GM18502 (cell line): ENCODE data around the gene EPHX1.

Experiments used
- ATAC-seq: cut with Tn5 transposase; IDR thresholded peaks from one replicate; pipeline ENCODE4 v1.9.1; 2021; ENCODE audit warnings: mild to moderate bottlenecking; ENCODE audit not compliant: unreplicated experiment, poor library complexity

EPHX1 gene

DNA sequence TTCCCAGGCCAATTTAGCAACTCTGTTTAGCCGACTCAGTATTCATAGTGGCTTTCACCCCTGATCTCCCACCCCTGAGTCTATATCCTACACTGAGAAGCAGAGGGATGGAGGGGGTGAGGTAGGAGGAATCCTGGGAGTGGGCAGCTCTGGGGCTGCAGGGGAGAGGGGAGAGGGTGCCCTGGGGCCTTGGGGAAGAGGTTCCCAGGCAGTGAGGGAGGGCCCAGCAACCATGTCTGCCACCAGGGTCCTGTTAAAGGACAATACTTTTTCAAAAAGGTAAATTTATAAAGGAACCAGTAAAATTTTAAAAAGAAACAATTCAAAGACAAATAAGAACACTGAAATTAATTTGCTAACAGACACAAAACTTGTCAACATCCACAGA, 30.3 kb downstream of the EPHX1 start:
- no peak for ATAC-seq

DNA sequence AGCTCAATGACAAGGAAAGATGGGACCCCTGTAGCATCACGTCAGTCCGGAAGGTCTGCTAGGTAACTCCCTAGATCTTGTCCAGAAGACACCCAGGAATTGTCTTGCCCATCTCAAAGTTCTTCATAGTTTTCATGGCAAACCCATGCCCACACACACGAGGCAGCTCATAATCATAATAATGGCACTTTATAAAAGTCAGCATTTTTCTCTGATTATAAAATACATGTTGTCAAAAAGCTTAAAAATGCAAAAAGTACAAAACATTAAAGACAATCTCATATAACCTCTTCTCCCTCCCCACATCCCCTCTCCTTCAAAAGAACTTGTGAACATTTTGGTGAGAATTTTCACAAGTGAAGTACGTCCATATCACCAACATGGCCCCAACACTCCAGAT, 30.8 kb downstream of the EPHX1 start:
- no peak for ATAC-seq

DNA sequence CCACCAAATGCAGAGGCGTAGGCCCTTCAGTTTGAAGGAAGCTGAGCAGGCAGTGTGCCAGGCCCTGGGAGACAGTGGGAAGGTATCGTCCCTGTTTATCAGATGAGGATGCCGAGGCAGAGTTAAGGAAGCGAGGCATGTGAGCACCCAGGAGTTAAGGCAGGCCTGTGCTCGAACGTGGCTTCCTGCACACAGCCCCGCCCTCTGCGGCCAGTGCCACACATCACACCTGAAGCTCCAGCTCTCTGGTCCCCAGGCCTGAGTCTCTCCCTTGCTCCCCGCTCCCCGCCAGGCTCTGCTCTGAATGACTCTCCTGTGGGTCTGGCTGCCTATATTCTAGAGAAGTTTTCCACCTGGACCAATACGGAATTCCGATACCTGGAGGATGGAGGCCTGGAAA, 32.1 kb downstream of the EPHX1 start:
- ATAC-seq: no peak

DNA sequence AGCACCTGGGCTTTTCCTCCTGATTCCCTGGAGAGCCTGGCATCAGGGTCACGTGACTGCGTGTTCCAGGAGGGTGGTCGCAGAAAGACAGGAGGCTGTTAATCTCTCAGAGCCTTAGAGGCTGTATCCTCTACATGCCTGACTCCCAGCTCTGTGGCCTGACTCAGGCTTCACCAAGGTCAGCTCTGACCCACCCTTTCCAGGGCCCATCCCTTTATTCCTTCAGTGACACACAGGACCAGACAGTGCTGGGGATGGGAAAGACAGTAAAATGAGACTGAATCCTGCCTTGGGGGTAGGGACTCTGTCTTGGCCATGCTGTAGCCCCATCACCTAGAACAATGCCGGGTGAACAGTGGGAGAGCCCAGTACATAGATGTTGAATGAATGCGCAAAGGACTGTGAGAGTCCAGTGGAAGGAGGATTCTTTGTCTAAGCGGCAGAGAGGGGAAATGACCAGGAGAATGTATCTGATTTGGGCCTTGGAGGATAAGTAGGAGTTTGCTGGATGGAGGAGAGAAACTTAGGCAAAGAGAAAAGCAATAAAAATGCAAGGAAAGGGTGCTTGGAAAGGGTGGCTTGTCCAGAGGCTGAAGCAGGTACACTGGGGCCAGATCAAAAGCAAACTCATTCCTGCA, 33.0 kb downstream of the EPHX1 start:
- ATAC-seq: no peak

DNA sequence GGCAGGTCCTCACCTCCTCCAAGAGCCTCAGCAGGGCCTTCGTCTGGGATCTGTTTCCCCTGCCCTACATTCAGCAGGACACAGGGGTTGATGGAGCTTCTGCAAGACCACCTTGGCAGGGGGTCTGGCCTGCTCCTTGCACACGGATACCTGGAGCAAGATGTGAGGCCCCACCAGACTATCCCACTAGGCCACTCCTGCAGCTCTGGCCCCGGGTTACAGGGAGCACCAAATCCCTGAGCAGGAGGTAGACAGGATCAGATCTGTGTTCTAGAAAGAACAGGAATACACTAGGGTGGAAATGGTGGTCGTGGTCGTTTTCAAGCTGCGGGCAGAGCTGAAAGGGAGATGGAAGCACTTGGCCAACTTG, 33.5 kb downstream of the EPHX1 start:
- ATAC-seq: no peak

DNA sequence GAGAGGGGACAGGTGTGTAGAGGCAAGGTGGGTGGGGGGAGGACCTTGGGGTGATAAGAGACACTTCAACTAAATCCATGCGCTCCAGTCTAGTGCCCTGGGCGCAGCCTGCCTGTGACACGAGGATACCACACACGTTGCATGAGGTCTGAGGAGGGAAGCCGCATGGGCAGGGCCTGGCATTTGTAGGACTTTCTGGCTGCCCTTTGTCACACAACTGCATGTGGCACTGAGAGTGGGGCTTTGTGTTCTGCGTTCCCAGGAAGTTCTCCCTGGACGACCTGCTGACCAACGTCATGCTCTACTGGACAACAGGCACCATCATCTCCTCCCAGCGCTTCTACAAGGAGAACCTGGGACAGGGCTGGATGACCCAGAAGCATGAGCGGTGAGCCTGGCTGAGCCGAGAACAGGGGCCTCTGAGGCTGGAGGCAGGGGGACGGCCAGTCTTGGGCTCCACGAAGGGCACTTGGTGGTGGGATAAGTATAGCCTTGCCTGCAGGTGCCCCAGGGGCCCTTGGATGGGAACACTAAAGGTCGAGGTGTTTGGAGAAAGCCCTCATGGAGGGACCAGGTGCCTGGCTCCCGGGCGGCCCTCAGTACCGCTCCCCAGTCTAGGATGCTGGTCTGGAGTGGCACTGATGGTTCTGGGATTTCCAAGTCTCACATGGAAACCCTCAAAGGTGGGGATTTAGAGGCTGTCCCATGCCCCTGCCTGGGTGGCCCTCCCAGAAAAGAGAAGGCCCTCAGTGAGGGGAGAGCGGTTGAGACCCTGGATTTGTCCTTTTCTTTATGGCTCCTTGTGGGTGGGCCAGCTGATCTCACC, 34.5 kb downstream of the EPHX1 start:
- ATAC-seq: no peak

DNA sequence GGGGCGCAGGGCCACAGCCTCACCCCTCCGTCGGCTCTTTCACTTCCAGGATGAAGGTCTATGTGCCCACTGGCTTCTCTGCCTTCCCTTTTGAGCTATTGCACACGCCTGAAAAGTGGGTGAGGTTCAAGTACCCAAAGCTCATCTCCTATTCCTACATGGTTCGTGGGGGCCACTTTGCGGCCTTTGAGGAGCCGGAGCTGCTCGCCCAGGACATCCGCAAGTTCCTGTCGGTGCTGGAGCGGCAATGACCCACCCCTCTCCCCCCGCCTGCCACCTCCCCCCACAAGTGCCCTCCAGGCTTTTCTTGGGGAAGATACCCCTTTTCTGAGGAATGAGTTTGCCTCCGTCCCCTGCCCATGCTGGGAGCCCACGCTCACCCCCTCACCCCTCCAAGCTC, 35.2 kb downstream of the EPHX1 start:
- ATAC-seq: no peak

DNA sequence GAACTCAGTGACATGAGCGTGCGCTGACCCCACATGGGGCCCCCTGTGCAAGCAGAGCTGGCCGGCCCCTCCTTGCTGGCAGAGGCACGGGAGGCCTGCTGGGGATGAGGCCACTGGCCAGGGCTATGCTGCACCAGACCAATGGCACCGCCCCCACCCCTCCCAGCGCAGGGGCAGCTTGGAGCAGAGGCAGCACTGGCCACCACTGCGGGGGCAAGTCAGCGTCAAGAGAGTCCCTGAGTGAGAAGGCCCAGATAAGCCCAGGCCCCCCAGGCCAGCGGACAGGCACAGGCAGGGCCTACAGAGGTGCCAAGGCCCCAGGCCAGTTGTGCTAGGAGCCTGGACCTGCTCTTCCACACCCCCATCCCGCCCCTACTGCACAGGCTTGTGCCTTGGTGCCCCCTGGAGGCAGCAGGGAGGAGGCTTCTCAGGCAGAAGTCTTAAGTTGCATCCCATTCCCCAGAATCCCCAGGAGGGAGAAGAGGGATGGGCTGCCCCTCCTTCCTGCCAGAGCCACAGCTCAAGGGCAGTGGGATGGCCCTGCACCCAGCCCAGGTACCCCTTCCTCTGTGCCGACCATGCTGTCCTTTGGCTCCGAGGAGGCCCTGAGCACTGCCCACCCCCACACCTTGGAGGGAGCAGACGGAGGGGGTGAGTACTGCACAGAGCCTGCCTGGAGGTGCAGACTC, 35.8 kb downstream of the EPHX1 start:
- ATAC-seq: no peak

DNA sequence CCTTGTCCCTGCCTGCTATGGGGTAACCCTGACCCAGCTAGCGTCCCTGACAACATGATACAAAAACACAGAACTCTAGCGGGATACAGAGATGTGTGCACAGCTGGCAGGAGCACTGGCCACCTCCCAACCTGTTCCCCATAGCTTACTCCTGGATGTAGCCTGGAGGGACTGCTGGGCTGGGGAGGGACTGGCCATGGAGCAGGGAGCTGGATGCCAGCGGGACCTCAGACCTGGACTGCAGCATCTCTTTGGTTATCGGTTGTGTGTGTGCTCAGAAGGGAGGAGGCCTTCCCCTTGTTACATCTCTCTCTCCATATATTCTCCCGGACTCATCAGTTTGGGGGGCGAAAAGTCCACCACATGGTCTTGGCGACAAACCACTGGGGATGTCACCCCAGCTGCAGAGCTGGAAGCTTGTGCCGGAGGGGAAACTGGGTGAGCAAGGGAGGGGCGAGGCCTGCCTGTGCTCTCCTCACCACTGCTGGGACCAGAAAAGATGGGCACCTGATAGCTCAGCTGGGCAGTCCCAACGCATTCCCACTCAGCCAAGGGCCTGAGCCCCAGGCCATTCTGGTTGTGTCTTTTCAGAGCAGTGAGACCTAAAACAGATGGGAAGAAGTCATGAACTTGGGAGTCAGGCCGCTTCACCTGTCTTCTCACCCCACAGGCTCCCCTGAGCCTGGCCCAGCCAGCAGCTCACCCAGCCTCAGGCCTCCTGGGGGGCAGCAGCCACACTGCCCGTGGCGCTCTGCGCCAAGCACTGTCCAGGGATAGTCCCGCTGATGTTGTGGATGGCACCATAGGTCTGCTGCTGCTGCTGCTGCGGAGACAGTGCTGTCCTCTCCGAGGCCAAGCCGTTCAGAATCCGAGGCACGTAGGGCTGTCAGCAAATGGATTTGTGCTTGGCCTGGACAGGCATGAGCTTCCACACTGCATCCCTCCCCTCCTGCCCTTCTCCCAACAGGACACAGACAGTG, 36.7 kb downstream of the EPHX1 start:
- no peak for ATAC-seq

DNA sequence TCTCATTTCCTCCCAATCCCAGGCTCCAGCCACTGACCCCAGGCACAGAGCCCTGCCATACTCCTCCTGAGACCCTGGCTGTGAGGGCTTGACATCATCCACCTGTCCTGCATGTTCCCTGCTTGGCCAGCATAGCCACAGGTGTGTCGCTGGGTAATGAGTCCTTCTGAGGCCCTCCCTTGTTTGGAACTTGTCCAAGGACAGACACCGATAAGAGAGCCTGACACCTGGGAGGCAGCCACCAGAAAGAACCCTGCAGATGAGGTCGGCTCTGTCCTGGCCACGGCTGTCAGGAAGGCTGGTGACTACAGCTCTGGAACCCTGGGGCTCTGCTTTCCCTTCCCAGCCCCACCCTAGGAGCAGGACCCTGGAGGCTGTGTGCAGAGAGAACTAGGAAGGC, 37.7 kb downstream of the EPHX1 start:
- ATAC-seq: no peak

DNA sequence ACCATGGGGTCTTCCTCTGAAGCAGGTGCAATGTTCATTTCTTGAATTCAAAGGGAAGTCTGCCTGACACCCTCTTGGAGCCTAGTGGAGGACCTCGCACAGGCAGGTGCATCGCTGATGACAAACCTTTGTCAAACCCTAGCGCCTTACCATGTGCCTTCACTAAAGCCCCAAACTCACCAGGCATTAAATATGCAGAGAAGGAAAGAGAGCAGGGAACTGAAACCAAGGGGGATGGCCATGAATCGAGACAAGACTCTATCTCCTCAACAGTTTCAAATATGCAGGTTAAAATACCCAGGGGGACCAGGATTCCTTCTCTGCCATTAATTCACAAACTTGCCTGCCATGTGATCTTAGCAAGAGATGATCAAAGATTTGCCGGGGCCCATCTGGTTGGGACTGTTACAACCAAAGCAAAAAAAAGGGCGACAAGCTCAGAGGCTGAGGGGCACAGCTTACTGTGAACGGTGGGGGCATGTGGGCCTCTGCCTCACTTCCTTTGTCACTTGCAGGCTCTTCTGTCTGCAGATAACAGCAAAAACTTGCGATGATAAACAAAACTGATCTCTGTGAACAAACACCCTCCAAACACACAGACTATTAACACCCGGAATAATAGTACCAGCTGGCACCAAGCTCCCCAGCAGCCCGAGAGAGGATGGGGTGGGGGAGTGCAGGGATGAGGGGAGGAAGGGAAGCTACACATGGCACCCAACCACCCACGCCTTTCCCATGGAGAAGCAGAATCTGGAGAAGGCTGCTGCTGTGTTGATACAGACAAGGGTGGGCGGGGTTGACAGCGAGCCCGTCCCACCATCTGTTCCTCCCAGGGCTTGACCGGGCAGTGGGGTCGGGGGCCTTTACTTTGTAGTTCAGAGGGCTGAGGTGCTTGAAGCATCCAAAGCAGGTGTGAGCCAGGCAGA, 38.4 kb downstream of the EPHX1 start:
- ATAC-seq: peak; percentile 67

DNA sequence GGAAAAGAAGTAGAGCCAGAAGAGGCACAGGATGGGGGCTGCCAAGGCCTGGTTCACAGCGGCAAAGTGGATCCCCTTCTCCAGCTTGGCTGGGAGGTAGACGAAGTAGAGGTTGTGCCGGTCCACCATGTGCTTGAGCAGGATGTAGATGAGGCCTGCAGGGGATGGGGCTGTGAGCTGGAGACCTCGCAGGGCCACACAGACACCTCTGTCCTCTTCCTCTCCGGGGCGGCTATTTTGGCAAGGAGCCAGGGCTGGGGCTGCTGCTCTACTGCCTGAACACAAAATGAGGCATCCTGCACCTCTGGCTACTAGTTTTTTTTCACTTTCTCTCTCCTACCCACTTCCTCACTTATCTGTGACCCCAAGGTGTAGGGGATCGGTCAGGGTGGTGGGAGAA, 40.0 kb downstream of the EPHX1 start:
- no peak for ATAC-seq

DNA sequence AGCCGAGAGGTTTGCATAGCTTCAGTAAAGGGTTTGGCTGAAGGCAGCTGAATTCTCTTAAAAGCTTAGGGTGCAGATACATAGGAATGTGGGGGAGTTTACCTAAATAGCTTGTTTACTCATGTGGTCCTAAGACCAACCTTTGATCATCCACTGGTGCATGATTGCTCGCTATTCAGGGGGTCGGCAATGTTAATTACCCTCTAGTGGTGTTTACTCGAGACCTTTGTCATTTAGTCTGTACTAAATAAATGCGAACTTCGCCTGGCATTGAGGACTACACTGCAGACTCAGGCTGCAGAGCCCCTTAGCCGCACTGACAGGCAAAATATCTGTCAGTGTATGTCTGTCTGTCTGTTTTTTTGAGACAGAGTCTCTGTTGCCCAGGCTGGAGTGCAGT, 40.4 kb downstream of the EPHX1 start:
- ATAC-seq: no peak

DNA sequence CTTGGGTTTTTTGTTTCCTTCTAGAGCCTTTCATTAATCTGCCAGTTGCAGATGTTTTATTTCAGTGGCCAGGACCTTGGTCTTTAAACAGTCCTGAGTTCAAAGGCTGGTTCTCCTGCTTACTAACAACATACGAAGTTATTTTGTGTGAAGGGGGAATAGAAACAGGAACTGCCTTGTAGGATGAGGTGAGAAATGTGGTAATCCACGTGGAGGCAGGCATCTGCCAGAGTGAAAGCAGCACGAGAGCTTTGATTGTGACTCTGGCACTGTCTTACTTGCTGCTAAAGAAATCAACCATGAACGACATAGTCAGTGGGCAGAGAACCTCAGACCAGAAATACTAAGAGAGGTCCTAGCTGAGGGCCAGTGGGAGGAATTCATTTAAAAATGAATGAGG, 41.9 kb downstream of the EPHX1 start:
- ATAC-seq: peak; percentile 58

DNA sequence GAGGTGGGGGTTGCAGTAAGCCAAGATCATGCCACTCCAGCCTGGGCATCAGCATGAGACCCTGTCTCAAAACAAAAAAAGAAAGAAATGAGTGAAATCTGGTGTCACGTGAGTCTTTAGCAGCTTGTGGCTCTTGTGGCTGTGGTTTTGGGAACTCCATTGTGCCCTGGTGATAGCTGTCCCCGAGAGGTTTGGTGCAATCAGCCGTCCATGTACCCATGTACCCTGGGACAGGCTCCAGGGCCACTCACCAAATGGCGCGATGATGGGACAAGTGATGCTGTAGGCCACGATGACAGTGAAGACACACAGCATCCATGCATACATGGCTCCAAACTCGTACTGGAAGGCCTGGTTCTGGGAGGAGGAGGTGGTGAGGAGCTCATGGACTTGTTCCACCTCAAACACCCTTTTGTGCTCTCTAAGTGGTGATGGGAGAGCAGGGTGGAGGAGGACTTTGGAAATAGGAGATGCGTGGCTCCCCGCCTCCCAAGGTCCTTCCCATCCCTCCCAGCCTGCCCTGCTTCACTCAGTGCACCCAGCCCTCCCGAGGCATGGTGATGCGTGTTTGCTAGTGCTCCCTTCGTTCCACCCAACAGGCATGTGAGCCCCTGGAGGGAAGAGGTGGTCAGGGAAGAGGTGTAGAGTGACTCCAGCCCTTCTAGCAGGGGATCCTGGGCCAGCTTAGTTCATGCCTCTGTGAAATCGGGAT, 42.6 kb downstream of the EPHX1 start:
- no peak for ATAC-seq

DNA sequence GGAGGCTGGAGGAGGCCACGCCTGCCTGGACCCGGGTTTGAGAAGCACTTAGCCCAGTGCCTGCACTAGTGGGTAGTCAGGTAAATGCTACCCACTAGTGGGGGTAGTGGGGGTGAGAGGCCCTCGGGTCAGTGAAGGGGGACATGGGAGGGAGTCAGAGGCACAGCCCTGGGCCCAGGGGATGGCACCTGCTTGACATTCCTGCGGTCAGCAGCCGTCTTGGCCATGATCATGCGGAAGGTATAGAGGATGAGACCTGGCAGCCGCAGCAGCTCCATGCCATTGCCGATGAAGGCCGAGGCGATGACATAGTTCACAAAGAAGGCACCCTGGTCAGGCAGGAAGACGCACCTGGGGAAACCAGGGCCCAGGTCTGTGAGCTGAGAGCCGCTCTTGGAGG, 43.5 kb downstream of the EPHX1 start:
- no peak for ATAC-seq

DNA sequence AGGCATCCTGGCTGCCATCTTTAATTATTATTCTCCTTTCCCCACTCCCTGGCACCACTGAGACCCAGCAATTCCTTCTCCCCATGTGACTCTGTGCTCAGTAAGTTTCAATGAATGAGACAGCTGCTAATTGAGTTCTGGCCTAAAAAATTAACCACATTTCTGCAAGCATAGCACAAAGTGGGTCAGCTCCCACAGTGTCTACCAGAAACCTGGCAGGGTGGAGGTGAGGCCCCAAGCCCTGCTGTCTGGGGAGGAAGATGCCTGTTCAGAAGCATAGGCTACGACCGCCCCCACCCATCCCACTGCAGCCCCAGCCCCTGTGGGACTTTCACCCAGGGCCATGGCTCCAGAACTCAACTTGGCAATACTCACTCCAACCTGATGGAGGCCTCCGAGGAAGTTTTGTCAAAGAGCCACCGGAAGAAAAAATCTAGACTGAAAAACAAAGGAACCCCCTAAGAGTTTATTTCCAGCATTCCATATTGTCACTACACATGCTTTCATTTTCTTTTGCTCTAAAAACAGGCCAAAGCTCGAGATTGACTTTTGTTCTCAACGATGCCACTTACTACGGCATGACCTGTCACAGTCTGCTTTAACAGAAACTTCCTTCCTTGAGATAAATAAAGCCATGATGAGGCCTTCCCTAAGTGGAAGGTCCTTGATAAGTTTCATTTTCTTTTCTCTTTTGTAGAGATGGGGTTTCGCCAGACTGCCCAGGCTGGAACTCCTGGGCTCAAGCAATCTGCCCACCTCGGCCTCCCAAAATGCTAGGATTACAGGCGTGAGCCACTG, 45.8 kb downstream of the EPHX1 start:
- no peak for ATAC-seq

DNA sequence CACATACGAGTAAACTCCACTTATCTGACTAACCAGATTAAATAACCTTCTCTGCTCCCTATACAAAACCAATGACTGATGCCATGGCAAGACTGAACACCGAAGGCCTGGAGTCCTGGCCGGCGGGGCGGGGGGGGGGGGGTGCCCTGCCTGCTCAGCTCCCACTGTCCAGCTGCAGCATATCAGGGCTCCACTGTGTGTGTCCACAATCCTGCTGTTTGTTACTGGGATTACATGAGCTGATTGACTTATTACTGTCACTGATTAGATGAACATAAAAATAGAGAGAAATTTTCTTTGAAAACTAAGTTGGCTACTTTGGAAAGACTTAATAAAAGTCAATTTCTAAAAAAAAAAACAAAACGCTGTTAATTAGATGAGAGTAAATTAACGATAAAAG, 47.3 kb downstream of the EPHX1 start:
- no peak for ATAC-seq
